H9 (cell line): ENCODE data around the gene NFATC1. TPM values are rescaled to one million over a fixed set of nuclear protein-coding genes. Genes with fewer than 3 reads are reported as not detected.

ENCODE experiments used
- DNase-seq: peaks from one replicate; pipeline ENCODE4 v3.0.0-alpha.2; 2017
- H2AFZ ChIP-seq: one replicate; pipeline ENCODE4 v1.6.1; 2013; ENCODE audit warnings: mild to moderate bottlenecking, low read length, control low read depth, moderate library complexity
- H2AK5ac ChIP-seq: 2 replicates; pipeline ENCODE4 v1.6.1; 2013; ENCODE audit warnings: low read length, control low read depth, mixed read lengths; ENCODE audit not compliant: insufficient read length
- H2BK120ac ChIP-seq: one replicate; pipeline ENCODE4 v1.6.1; 2013; ENCODE audit warnings: low read depth, mild to moderate bottlenecking, low read length, control low read depth, inconsistent platforms; ENCODE audit not compliant: poor library complexity, severe bottlenecking
- H2BK12ac ChIP-seq: 2 replicates; pipeline ENCODE4 v1.6.1; 2013; ENCODE audit warnings: low read length, control low read depth, mixed read lengths, low read depth; ENCODE audit not compliant: insufficient read length
- H2BK15ac ChIP-seq: 2 replicates; pipeline ENCODE4 v1.6.1; 2013; ENCODE audit warnings: low read depth, low read length, control low read depth
- H2BK20ac ChIP-seq: one replicate; pipeline ENCODE4 v1.6.1; 2013; ENCODE audit warnings: low read depth, mild to moderate bottlenecking, low read length, control low read depth, inconsistent platforms; ENCODE audit not compliant: poor library complexity, severe bottlenecking
- H2BK5ac ChIP-seq: 2 replicates; pipeline ENCODE4 v1.6.1; 2013; ENCODE audit warnings: low read length, control low read depth, mixed read lengths; ENCODE audit not compliant: insufficient read length
- H3K14ac ChIP-seq: 2 replicates; pipeline ENCODE4 v1.6.1; 2013; ENCODE audit warnings: low read length, control low read depth; ENCODE audit not compliant: insufficient read depth
- H3K18ac ChIP-seq: 2 replicates; pipeline ENCODE4 v1.6.1; 2013; ENCODE audit warnings: low read depth, mild to moderate bottlenecking, mixed read lengths, low read length, control low read depth; ENCODE audit not compliant: insufficient read length
- H3K23ac ChIP-seq: 2 replicates; pipeline ENCODE4 v1.6.1; 2013; ENCODE audit warnings: low read length, control low read depth, mixed read lengths, low read depth; ENCODE audit not compliant: insufficient read length
- H3K23me2 ChIP-seq: 2 replicates; pipeline ENCODE4 v1.6.1; 2013; ENCODE audit warnings: low read depth, mild to moderate bottlenecking, mixed read lengths, low read length, control low read depth; ENCODE audit not compliant: insufficient read length, poor library complexity, severe bottlenecking
- H3K27ac ChIP-seq: 2 replicates; pipeline ENCODE4 v1.5.1; 2013; ENCODE audit warnings: low read length, control low read depth, mixed read lengths, low read depth; ENCODE audit not compliant: insufficient read length
- H3K27me3 ChIP-seq: 2 replicates; pipeline ENCODE4 v1.6.1; 2013; ENCODE audit warnings: low read length, control low read depth, inconsistent platforms; ENCODE audit not compliant: insufficient read depth
- H3K4ac ChIP-seq: 2 replicates; pipeline ENCODE4 v1.6.1; 2013; ENCODE audit warnings: low read depth, mild to moderate bottlenecking, control low read depth, inconsistent platforms, low read length, moderate library complexity
- H3K4me1 ChIP-seq: 2 replicates; pipeline ENCODE4 v1.6.1; 2013; ENCODE audit warnings: low read length, control low read depth, inconsistent platforms; ENCODE audit not compliant: insufficient read depth
- H3K4me2 ChIP-seq: 2 replicates; pipeline ENCODE4 v1.6.1; 2013; ENCODE audit warnings: low read length, control low read depth, mixed read lengths; ENCODE audit not compliant: insufficient read length, insufficient read depth
- H3K56ac ChIP-seq: 2 replicates; pipeline ENCODE4 v1.6.1; 2013; ENCODE audit warnings: low read depth, mild to moderate bottlenecking, mixed read lengths, low read length, control low read depth; ENCODE audit not compliant: insufficient read length
- H3K79me1 ChIP-seq: 2 replicates; pipeline ENCODE4 v1.6.1; 2013; ENCODE audit warnings: low read depth, mild to moderate bottlenecking, moderate library complexity, low read length, control low read depth, inconsistent platforms; ENCODE audit not compliant: insufficient read depth, poor library complexity, severe bottlenecking
- H3K79me2 ChIP-seq: 2 replicates; pipeline ENCODE4 v1.6.1; 2013; ENCODE audit warnings: low read length, control low read depth, inconsistent platforms; ENCODE audit not compliant: insufficient read depth
- H3K9ac ChIP-seq: 2 replicates; pipeline ENCODE4 v1.6.1; 2013; ENCODE audit warnings: low read length, control low read depth, mixed read lengths; ENCODE audit not compliant: insufficient read length; ENCODE audit errors: extremely low read depth
- H3K9me3 ChIP-seq: one replicate; pipeline ENCODE4 v1.6.1; 2013; ENCODE audit warnings: low read depth, low read length, inconsistent platforms; ENCODE audit not compliant: control insufficient read depth
- H3T11ph ChIP-seq: one replicate; pipeline ENCODE4 v1.6.1; 2013; ENCODE audit warnings: mild to moderate bottlenecking, low read length, control low read depth, inconsistent platforms
- H4K20me1 ChIP-seq: one replicate; pipeline ENCODE4 v1.6.1; 2013; ENCODE audit not compliant: control insufficient read depth, insufficient read length, insufficient read depth
- H4K5ac ChIP-seq: 2 replicates; pipeline ENCODE4 v1.6.1; 2013; ENCODE audit warnings: low read depth, mild to moderate bottlenecking, mixed read lengths, low read length, control low read depth; ENCODE audit not compliant: insufficient read length
- H4K8ac ChIP-seq: replicated peaks from 2 replicates; pipeline ENCODE4 v1.6.1; 2013; ENCODE audit warnings: low read length, control low read depth, mixed read lengths, low read depth; ENCODE audit not compliant: insufficient read length
- H4K91ac ChIP-seq: 2 replicates; pipeline ENCODE4 v1.6.1; 2013; ENCODE audit warnings: low read depth, mild to moderate bottlenecking, moderate library complexity, mixed read lengths, low read length, control low read depth; ENCODE audit not compliant: insufficient read length
- H3K27ac Mint-ChIP-seq, 3 experiments: 2 replicates in 2 of 3; 3 replicates in 1 of 3; pipeline ENCODE4 v1.8.0; 2020 to 2021; ENCODE audit warnings: mixed read lengths in 3 of 3, mild to moderate bottlenecking in 1 of 3, moderate library complexity in 1 of 3
- H3K27me3 Mint-ChIP-seq: 2 replicates; pipeline ENCODE4 v1.8.0; 2021; ENCODE audit warnings: low read depth, mild to moderate bottlenecking, moderate library complexity, mixed read lengths
- H3K36me3 Mint-ChIP-seq, 3 experiments: 2 replicates in 2 of 3; 3 replicates in 1 of 3; pipeline ENCODE4 v1.8.0; 2020 to 2021; ENCODE audit warnings: low read depth in 3 of 3, mixed read lengths in 3 of 3; ENCODE audit not compliant: insufficient read depth in 1 of 3
- H3K4me1 Mint-ChIP-seq, 2 experiments: 2 replicates each; pipeline ENCODE4 v1.8.0; 2020; ENCODE audit warnings: mixed read lengths in 2 of 2
- H3K4me3 Mint-ChIP-seq, 2 experiments: 2 replicates in 1 of 2; 3 replicates in 1 of 2; pipeline ENCODE4 v1.8.0; 2020 to 2021; ENCODE audit warnings: mild to moderate bottlenecking in 2 of 2, mixed read lengths in 2 of 2, moderate library complexity in 1 of 2
- H3K9me3 Mint-ChIP-seq, 2 experiments: 2 replicates in 1 of 2; 3 replicates in 1 of 2; pipeline ENCODE4 v1.8.0; 2020; ENCODE audit warnings: mild to moderate bottlenecking in 2 of 2, mixed read lengths in 2 of 2, moderate library complexity in 1 of 2
- WGBS: extraction: QIAGEN DNeasy Blood & Tissue Kit; methylation state at CpG from one replicate; pipeline ENCODE4 v1.1.7; 2013; ENCODE audit warnings: missing lambda C conversion rate, low lambda C conversion rate, mixed read lengths; ENCODE audit not compliant: insufficient read length; ENCODE audit errors: extremely low coverage; 5-methylcytosine and 5-hydroxymethylcytosine counted together
- total RNA-seq: library from RNA; stranded (reverse); gene quantifications from 2 replicates; pipeline ENCODE4 v1.2.1, GENCODE V29; 2021
- TF ChIP-seq, protein P1 (sequence below): fragments of 200-600 bp; sonication (generic); conservative IDR thresholded peaks from 3 replicates; pipeline ENCODE4 v1.8.0; 2021; ENCODE audit warnings: antibody characterized with exemption, mild to moderate bottlenecking

NFATC1 gene
- total RNA-seq, 1 experiment from 2014 or later = 5.5 TPM

DNA sequence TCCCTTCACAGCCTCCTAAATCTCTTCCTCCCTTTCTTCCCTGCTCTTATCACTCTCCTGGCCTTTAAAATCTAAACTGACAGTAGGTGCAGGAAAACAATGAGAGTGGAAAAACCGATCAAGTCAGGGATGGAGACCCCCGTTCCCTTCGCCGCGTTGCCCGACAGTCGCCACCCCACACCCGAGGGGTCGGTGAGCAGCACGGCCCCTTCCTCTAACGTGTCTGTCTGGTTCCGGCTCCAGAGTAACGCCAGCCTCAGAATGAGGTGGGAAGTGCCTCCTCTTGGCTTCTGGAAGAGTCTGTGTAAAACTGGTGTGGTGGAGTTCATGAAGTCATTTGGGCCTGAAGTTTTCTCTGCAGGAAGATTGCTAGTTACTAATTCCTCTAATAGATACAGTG, 138.6 kb downstream of the NFATC1 start:
- H3K27ac Mint-ChIP-seq = peak overlapping the region in 1 of 3 experiments; percentile 10; a peak in 1 of 7 replicates
- H3K4me2 ChIP-seq = no peak overlapping the region
- TF ChIP-seq, protein P1, sequence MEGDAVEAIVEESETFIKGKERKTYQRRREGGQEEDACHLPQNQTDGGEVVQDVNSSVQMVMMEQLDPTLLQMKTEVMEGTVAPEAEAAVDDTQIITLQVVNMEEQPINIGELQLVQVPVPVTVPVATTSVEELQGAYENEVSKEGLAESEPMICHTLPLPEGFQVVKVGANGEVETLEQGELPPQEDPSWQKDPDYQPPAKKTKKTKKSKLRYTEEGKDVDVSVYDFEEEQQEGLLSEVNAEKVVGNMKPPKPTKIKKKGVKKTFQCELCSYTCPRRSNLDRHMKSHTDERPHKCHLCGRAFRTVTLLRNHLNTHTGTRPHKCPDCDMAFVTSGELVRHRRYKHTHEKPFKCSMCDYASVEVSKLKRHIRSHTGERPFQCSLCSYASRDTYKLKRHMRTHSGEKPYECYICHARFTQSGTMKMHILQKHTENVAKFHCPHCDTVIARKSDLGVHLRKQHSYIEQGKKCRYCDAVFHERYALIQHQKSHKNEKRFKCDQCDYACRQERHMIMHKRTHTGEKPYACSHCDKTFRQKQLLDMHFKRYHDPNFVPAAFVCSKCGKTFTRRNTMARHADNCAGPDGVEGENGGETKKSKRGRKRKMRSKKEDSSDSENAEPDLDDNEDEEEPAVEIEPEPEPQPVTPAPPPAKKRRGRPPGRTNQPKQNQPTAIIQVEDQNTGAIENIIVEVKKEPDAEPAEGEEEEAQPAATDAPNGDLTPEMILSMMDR = no peak
- no CpG with 5 or more reads among the region's 13 CpGs for WGBS
- peaks cover 15 to 16% of the 10 kb centered on the region in 2 experiments for H3K9me3 Mint-ChIP-seq
- no peak overlapping the region for H3K4me3 Mint-ChIP-seq
- peaks cover 49% of the 10 kb centered on the region for H3K27me3 Mint-ChIP-seq
- H3K18ac ChIP-seq = no peak overlapping the region
- no peak overlapping the region for H4K8ac ChIP-seq
- no peaks in the 10 kb centered on the region for H3K4me1 ChIP-seq
- H3K14ac ChIP-seq = no peak overlapping the region
- no peak overlapping the region for H4K5ac ChIP-seq
- H3K9ac ChIP-seq = no peak overlapping the region
- no peak overlapping the region for H2BK15ac ChIP-seq
- H2BK5ac ChIP-seq = no peak overlapping the region
- no peak overlapping the region for H2AFZ ChIP-seq
- H3K23me2 ChIP-seq = no peaks in the 10 kb centered on the region
- H4K91ac ChIP-seq = no peak overlapping the region
- H3K79me2 ChIP-seq = no peaks in the 10 kb centered on the region
- H2BK120ac ChIP-seq = no peak overlapping the region
- peaks cover 8% of the 10 kb centered on the region for H3K9me3 ChIP-seq
- no peak overlapping the region for H3K4ac ChIP-seq
- no peak overlapping the region for H3K27ac ChIP-seq
- H2BK20ac ChIP-seq = no peak overlapping the region
- no peaks in the 10 kb centered on the region for H3K27me3 ChIP-seq
- no peak for DNase-seq
- H3K4me1 Mint-ChIP-seq = no peaks in the 10 kb centered on the region
- H3K36me3 Mint-ChIP-seq = peaks cover 4 to 9% (median 5%) of the 10 kb centered on the region in 3 experiments; a peak in 5 of 7 replicates
- no peaks in the 10 kb centered on the region for H4K20me1 ChIP-seq
- H3T11ph ChIP-seq = no peak overlapping the region
- H3K23ac ChIP-seq = no peak overlapping the region
- H2AK5ac ChIP-seq = no peak overlapping the region
- no peak overlapping the region for H3K56ac ChIP-seq
- H3K79me1 ChIP-seq = no peaks in the 10 kb centered on the region
- H2BK12ac ChIP-seq = no peak overlapping the region
